Measurements from ENCODE around the gene UFD1.

Gene UFD1

GRCh38 chr22:19478901-19479354 lies at the start of gene UFD1:
TSS of gene UFD1 (minus strand) at chr22:19479193. CDS start at chr22:19479085, 108 bp downstream.
- H3K4me1 ChIP-seq (ENCODE audit: low read depth, poor library complexity, severe bottlenecking): peaks cover 19% of the 10 kb centered on the region
- peak within 1 kb of the TSS; percentile 98 for H3K27ac ChIP-seq
- H3K79me2 ChIP-seq (ENCODE audit: insufficient read depth, low read depth): peaks cover 58% of the 10 kb centered on the region
- H3K36me3 ChIP-seq (ENCODE audit: insufficient read depth): 0 out of 2 replicates have a peak, but pooled peaks cover 3% of the 10 kb centered on the region
- H3K27me3 ChIP-seq (ENCODE audit: insufficient read depth, low read depth): no peaks in the 10 kb centered on the region
- H3K9ac ChIP-seq: peak within 1 kb of the TSS; percentile 97
- peak within 1 kb of the TSS; percentile 77 for H3K4me2 ChIP-seq
- H4K20me1 ChIP-seq (ENCODE audit: insufficient read depth): no peaks in the 10 kb centered on the region; the same call in 1 of the 2 replicates
- H3K4me3 ChIP-seq (IDR thresholded peaks at IDR 0.05; ENCODE audit: insufficient read depth, low read depth, low read length): no peak within 1 kb of the TSS
- TF ChIP-seq, protein P1, sequence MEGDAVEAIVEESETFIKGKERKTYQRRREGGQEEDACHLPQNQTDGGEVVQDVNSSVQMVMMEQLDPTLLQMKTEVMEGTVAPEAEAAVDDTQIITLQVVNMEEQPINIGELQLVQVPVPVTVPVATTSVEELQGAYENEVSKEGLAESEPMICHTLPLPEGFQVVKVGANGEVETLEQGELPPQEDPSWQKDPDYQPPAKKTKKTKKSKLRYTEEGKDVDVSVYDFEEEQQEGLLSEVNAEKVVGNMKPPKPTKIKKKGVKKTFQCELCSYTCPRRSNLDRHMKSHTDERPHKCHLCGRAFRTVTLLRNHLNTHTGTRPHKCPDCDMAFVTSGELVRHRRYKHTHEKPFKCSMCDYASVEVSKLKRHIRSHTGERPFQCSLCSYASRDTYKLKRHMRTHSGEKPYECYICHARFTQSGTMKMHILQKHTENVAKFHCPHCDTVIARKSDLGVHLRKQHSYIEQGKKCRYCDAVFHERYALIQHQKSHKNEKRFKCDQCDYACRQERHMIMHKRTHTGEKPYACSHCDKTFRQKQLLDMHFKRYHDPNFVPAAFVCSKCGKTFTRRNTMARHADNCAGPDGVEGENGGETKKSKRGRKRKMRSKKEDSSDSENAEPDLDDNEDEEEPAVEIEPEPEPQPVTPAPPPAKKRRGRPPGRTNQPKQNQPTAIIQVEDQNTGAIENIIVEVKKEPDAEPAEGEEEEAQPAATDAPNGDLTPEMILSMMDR (conservative IDR thresholded peaks at IDR 0.05; ENCODE audit: low read depth, low read length): no peak
- H2AFZ ChIP-seq (ENCODE audit: low read depth): peak within 1 kb of the TSS; percentile 92

- no peak overlapping the region for H3K4me3 ChIP-seq (IDR thresholded peaks at IDR 0.05; ENCODE audit: insufficient read depth, low read depth, low read length)
- H3K9ac ChIP-seq: no peak overlapping the region
- H3K27me3 ChIP-seq (ENCODE audit: insufficient read depth, low read depth): no peaks in the 10 kb centered on the region
- no peak overlapping the region for H3K4me2 ChIP-seq
- no peaks in the 10 kb centered on the region for H3K4me1 ChIP-seq (ENCODE audit: low read depth, poor library complexity, severe bottlenecking)
- no peaks in the 10 kb centered on the region for H3K79me2 ChIP-seq (ENCODE audit: insufficient read depth, low read depth)
- H4K20me1 ChIP-seq (ENCODE audit: insufficient read depth): no peaks in the 10 kb centered on the region
- H3K27ac ChIP-seq: no peak overlapping the region
- H3K36me3 ChIP-seq (ENCODE audit: insufficient read depth): no peaks in the 10 kb centered on the region
- no peak overlapping the region for H2AFZ ChIP-seq (ENCODE audit: low read depth)
- TF ChIP-seq, protein P1 (conservative IDR thresholded peaks at IDR 0.05; ENCODE audit: low read depth, low read length): no peak
Observed at GRCh38 chr22:19527861-19528417, 48.9 kb upstream of the UFD1 start.

- H4K20me1 ChIP-seq (ENCODE audit: insufficient read depth): no peaks in the 10 kb centered on the region
- TF ChIP-seq, protein P1 (conservative IDR thresholded peaks at IDR 0.05; ENCODE audit: low read depth, low read length): no peak
- no peaks in the 10 kb centered on the region for H3K27me3 ChIP-seq (ENCODE audit: insufficient read depth, low read depth)
- no peak overlapping the region for H2AFZ ChIP-seq (ENCODE audit: low read depth)
- no peak overlapping the region for H3K4me2 ChIP-seq
- no peak overlapping the region for H3K4me3 ChIP-seq (IDR thresholded peaks at IDR 0.05; ENCODE audit: insufficient read depth, low read depth, low read length)
- H3K4me1 ChIP-seq (ENCODE audit: low read depth, poor library complexity, severe bottlenecking): no peaks in the 10 kb centered on the region
- no peak overlapping the region for H3K27ac ChIP-seq
- H3K9ac ChIP-seq: no peak overlapping the region
- no peaks in the 10 kb centered on the region for H3K79me2 ChIP-seq (ENCODE audit: insufficient read depth, low read depth)
- H3K36me3 ChIP-seq (ENCODE audit: insufficient read depth): no peaks in the 10 kb centered on the region
Observed at GRCh38 chr22:19527321-19527721, 48.3 kb upstream of the UFD1 start.

GRCh38 chr22:19526702-19527111 lies 47.7 kb upstream of the UFD1 start:
- Histone ChIP-seq H3K79me2 (ENCODE audit: insufficient read depth, low read depth) (no peaks in the 10 kb centered on the region), H3K27me3 (ENCODE audit: insufficient read depth, low read depth) (no peaks in the 10 kb centered on the region), H2AFZ (ENCODE audit: low read depth) (no peak overlapping the region), H4K20me1 (ENCODE audit: insufficient read depth) (no peaks in the 10 kb centered on the region), H3K4me2 (no peak overlapping the region), H3K9ac (no peak overlapping the region), H3K36me3 (ENCODE audit: insufficient read depth) (no peaks in the 10 kb centered on the region), H3K27ac (no peak overlapping the region), H3K4me3 (IDR thresholded peaks at IDR 0.05; ENCODE audit: insufficient read depth, low read depth, low read length) (no peak overlapping the region), H3K4me1 (ENCODE audit: low read depth, poor library complexity, severe bottlenecking) (no peaks in the 10 kb centered on the region)
- TF ChIP-seq, protein P1 (conservative IDR thresholded peaks at IDR 0.05; ENCODE audit: low read depth, low read length): no peak

All from KMS-11 (cell line).